ENCODE data around the gene CD48. TPM values are rescaled to one million over a fixed set of nuclear protein-coding genes. Genes with fewer than 3 reads are reported as not detected.
A peak's percentile ranks its signal among the peaks of the same experiment; 100 is the strongest.

Gene CD48
- total RNA-seq, 1 donor from 2014 or later, result not detected

DNA sequence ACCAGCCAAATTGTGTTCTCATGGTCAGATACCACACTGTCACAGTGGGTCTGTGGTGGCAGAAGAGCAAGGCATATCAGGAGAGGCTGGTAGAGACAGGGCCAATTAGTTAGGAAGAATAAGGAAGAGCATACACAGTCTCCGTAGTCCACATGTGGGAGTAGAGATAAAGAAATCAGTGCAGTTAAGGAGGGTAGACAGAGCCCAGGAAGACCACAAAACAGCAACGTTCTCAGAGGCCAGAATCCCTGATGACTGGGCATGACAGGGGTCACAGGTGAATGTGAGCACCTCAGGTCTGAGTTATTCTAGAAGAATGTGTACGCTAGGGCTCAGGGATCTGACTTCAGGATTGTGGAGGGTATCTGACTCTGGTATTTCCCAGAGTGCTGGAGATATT, 31.7 kb downstream of the CD48 start:
- no peak for DNase-seq (ENCODE audit: extremely low spot score, unreplicated experiment)
- H3K27ac Mint-ChIP-seq, result no peak overlapping the region
- H3K27me3 Mint-ChIP-seq, result peaks cover 27% of the 10 kb centered on the region
- TF ChIP-seq, protein P1, sequence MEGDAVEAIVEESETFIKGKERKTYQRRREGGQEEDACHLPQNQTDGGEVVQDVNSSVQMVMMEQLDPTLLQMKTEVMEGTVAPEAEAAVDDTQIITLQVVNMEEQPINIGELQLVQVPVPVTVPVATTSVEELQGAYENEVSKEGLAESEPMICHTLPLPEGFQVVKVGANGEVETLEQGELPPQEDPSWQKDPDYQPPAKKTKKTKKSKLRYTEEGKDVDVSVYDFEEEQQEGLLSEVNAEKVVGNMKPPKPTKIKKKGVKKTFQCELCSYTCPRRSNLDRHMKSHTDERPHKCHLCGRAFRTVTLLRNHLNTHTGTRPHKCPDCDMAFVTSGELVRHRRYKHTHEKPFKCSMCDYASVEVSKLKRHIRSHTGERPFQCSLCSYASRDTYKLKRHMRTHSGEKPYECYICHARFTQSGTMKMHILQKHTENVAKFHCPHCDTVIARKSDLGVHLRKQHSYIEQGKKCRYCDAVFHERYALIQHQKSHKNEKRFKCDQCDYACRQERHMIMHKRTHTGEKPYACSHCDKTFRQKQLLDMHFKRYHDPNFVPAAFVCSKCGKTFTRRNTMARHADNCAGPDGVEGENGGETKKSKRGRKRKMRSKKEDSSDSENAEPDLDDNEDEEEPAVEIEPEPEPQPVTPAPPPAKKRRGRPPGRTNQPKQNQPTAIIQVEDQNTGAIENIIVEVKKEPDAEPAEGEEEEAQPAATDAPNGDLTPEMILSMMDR (conservative IDR thresholded peaks at IDR 0.05), result no peak
- no peaks in the 10 kb centered on the region for H3K36me3 Mint-ChIP-seq
- H3K4me1 Mint-ChIP-seq (ENCODE audit: unreplicated experiment), result no peaks in the 10 kb centered on the region
- peaks cover 4% of the 10 kb centered on the region for H3K9me3 Mint-ChIP-seq
- no peak overlapping the region for H3K4me3 Mint-ChIP-seq

GRCh38 chr1:160676869-160677597, 34.6 kb downstream of the CD48 start:
- Mint-ChIP-seq H3K4me3 (no peak overlapping the region), H3K36me3 (no peaks in the 10 kb centered on the region), H3K4me1 (ENCODE audit: unreplicated experiment) (no peaks in the 10 kb centered on the region), H3K27me3 (peaks cover 26% of the 10 kb centered on the region), H3K27ac (no peak overlapping the region), H3K9me3 (peaks cover 4% of the 10 kb centered on the region)
- TF ChIP-seq, protein P1 (conservative IDR thresholded peaks at IDR 0.05), result no peak
- no peak for DNase-seq (ENCODE audit: extremely low spot score, unreplicated experiment)

- DNase-seq (ENCODE audit: extremely low spot score, unreplicated experiment), result no peak
- H3K36me3 Mint-ChIP-seq, result no peaks in the 10 kb centered on the region
- no peaks in the 10 kb centered on the region for H3K9me3 Mint-ChIP-seq
- no peaks in the 10 kb centered on the region for H3K4me1 Mint-ChIP-seq (ENCODE audit: unreplicated experiment)
- H3K4me3 Mint-ChIP-seq, result no peak overlapping the region
- H3K27me3 Mint-ChIP-seq, result peaks cover 22% of the 10 kb centered on the region
- H3K27ac Mint-ChIP-seq, result no peak overlapping the region
- TF ChIP-seq, protein P1 (conservative IDR thresholded peaks at IDR 0.05), result peak; percentile 85
Observed at GRCh38 chr1:160675641-160676410, 35.8 kb downstream of the CD48 start.

- DNase-seq (ENCODE audit: extremely low spot score, unreplicated experiment), result no peak
- Mint-ChIP-seq H3K36me3 (no peaks in the 10 kb centered on the region), H3K4me1 (ENCODE audit: unreplicated experiment) (no peaks in the 10 kb centered on the region), H3K9me3 (no peaks in the 10 kb centered on the region), H3K27ac (no peak overlapping the region), H3K27me3 (peaks cover 19% of the 10 kb centered on the region), H3K4me3 (no peak overlapping the region)
- TF ChIP-seq, protein P1 (conservative IDR thresholded peaks at IDR 0.05), result no peak
Observed at GRCh38 chr1:160674415-160674814, 37.2 kb downstream of the CD48 start.

DNA sequence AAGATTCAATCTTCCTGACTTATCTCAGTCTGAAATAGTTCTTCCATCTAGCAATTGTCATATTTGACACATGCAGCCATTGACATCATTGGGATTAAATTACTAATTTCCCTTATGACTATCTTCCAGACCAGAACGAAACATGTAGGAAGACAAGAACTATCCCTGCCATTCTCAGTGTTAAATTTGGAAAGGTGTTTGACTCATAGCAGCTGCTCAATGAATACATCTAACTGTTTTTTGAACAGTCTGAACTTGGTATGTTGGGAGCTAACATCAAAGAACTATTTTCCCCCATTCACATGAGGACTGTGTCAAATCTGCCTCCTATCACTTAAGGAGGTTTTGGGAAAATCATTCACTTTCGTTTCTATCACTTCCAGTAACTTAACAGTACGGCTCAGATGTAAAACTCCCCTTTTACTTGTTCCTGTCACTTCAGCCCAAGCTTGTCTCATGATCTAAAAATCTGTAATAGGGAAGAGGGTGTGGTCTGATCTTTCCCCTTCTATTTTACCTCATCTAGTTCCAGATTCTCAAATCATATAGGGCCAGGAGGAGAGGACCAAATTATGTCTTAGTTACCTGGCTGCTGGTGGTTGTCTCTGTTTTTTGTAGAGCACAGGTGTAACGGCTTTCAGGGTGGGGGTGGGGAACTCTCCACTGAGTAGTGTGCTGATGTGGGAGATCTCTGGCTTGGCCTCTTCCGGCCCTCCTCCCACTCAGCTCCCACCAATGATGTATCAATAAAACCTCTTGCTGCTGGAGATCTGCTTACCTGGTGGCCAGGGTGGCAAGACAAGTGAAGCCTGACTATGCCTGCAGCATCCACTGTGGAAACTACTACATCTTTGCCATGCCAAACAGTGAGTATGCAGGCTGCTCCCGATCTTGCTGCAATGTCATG, 38.6 kb downstream of the CD48 start:
- TF ChIP-seq, protein P1 (conservative IDR thresholded peaks at IDR 0.05), result no peak
- Mint-ChIP-seq H3K4me3 (no peak overlapping the region), H3K9me3 (no peaks in the 10 kb centered on the region), H3K27me3 (peaks cover 8% of the 10 kb centered on the region), H3K36me3 (no peaks in the 10 kb centered on the region), H3K27ac (no peak overlapping the region), H3K4me1 (ENCODE audit: unreplicated experiment) (no peaks in the 10 kb centered on the region)
- no peak for DNase-seq (ENCODE audit: extremely low spot score, unreplicated experiment)

All from type B pancreatic cell (in vitro differentiated cells).